Effector memory CD8-positive, alpha-beta T cell (primary cell): ENCODE data around the gene RTN4.
A peak's percentile ranks its signal among the peaks of the same experiment; 100 is the strongest.

Experiments used
- ATAC-seq: fragments of 150-1000 bp; cut with Tn5 transposase; replicated peaks from 2 replicates; pipeline ENCODE4 v1.10.0; 2021; ENCODE audit warnings: mild to moderate bottlenecking, moderate library complexity
- DNase-seq, 3 experiments: peaks; one replicate each; pipeline ENCODE4 v3.0.0; 2021
- H3K27ac Mint-ChIP-seq, 2 donors: one replicate each; pipeline ENCODE4 v1.8.0; 2022; ENCODE audit warnings: mild to moderate bottlenecking in 2 of 2, mixed read lengths in 2 of 2, moderate library complexity in 2 of 2
- H3K27me3 Mint-ChIP-seq, 2 donors: one replicate each; pipeline ENCODE4 v1.8.0; 2022; ENCODE audit warnings: mixed read lengths in 2 of 2
- H3K36me3 Mint-ChIP-seq: one replicate; pipeline ENCODE4 v1.8.0; 2022; ENCODE audit warnings: mild to moderate bottlenecking, moderate library complexity, mixed read lengths; ENCODE audit not compliant: insufficient read depth
- H3K4me1 Mint-ChIP-seq, 2 donors: one replicate each; pipeline ENCODE4 v1.8.0; 2022; ENCODE audit warnings: low read depth in 2 of 2, mixed read lengths in 2 of 2
- H3K4me3 Mint-ChIP-seq, 2 donors: one replicate each; pipeline ENCODE4 v1.8.0; 2022; ENCODE audit warnings: mild to moderate bottlenecking in 2 of 2, mixed read lengths in 2 of 2, moderate library complexity in 2 of 2
- H3K9me3 Mint-ChIP-seq, 2 donors: one replicate each; pipeline ENCODE4 v1.8.0; 2022; ENCODE audit warnings: mixed read lengths in 2 of 2

RTN4 gene

GRCh38 chr2:55018619-55019018 lies 31.6 kb downstream of the RTN4 start:
- Mint-ChIP-seq H3K27me3 (no peaks in the 10 kb centered on the region), H3K27ac (no peak overlapping the region), H3K9me3 (no peaks in the 10 kb centered on the region), H3K36me3 (peaks cover 3% of the 10 kb centered on the region), H3K4me3 (no peak overlapping the region), H3K4me1 (peaks cover 10 to 29% of the 10 kb centered on the region in 2 donors)
- DNase-seq: no peak
- no peak for ATAC-seq

GRCh38 chr2:55017880-55018279 lies 32.4 kb downstream of the RTN4 start:
- Mint-ChIP-seq H3K27me3 (no peaks in the 10 kb centered on the region), H3K36me3 (peaks cover 3% of the 10 kb centered on the region), H3K27ac (peak overlapping the region in 1 of 2 donors; percentile 19), H3K9me3 (no peaks in the 10 kb centered on the region), H3K4me3 (no peak overlapping the region), H3K4me1 (peaks cover 13 to 35% of the 10 kb centered on the region in 2 donors)
- DNase-seq (no peak), ATAC-seq (no peak)

- Mint-ChIP-seq H3K4me3 (no peak overlapping the region), H3K4me1 (peaks cover 13 to 35% of the 10 kb centered on the region in 2 donors), H3K9me3 (no peaks in the 10 kb centered on the region), H3K36me3 (peaks cover 3% of the 10 kb centered on the region), H3K27me3 (no peaks in the 10 kb centered on the region), H3K27ac (peak overlapping the region in 1 of 2 donors; percentile 19)
- no peak for ATAC-seq
- no peak for DNase-seq
Measured at GRCh38 chr2:55017428-55017827, 32.8 kb downstream of the RTN4 start.

GRCh38 chr2:55014962-55015939 lies 35.0 kb downstream of the RTN4 start:
- Mint-ChIP-seq H3K4me3 (no peak overlapping the region), H3K27me3 (no peaks in the 10 kb centered on the region), H3K27ac (no peak overlapping the region), H3K4me1 (peaks cover 16 to 55% of the 10 kb centered on the region in 2 donors), H3K9me3 (no peaks in the 10 kb centered on the region), H3K36me3 (peaks cover 1% of the 10 kb centered on the region)
- peak; percentile 44 for ATAC-seq
- DNase-seq: peak; percentile 20 to 36 (median 31)

GRCh38 chr2:55013936-55014335 lies 36.3 kb downstream of the RTN4 start:
- no peak overlapping the region for H3K27ac Mint-ChIP-seq
- no peaks in the 10 kb centered on the region for H3K9me3 Mint-ChIP-seq
- ATAC-seq (no peak), DNase-seq (no peak)
- H3K4me3 Mint-ChIP-seq: no peak overlapping the region
- peaks cover 5% of the 10 kb centered on the region for H3K36me3 Mint-ChIP-seq
- no peaks in the 10 kb centered on the region for H3K27me3 Mint-ChIP-seq
- peaks cover 15 to 57% of the 10 kb centered on the region in 2 donors for H3K4me1 Mint-ChIP-seq

- H3K36me3 Mint-ChIP-seq: peaks cover 5% of the 10 kb centered on the region
- peaks cover 15 to 48% of the 10 kb centered on the region in 2 donors for H3K4me1 Mint-ChIP-seq
- no peaks in the 10 kb centered on the region for H3K27me3 Mint-ChIP-seq
- H3K27ac Mint-ChIP-seq: peak overlapping the region; percentile 23 to 66
- DNase-seq: no peak
- no peak for ATAC-seq
- H3K4me3 Mint-ChIP-seq: no peak overlapping the region
- H3K9me3 Mint-ChIP-seq: no peaks in the 10 kb centered on the region
Measured at GRCh38 chr2:55012672-55013484, 37.4 kb downstream of the RTN4 start.

- peak overlapping the region in 1 of 2 donors; percentile 8 for H3K4me3 Mint-ChIP-seq
Measured at GRCh38 chr2:55011831-55012671, 38.2 kb downstream of the RTN4 start.

GRCh38 chr2:55010915-55011314 lies 39.3 kb downstream of the RTN4 start:
- H3K27ac Mint-ChIP-seq: peak overlapping the region; percentile 66 to 77
- no peaks in the 10 kb centered on the region for H3K9me3 Mint-ChIP-seq
- H3K36me3 Mint-ChIP-seq: peaks cover 5% of the 10 kb centered on the region
- no peaks in the 10 kb centered on the region for H3K27me3 Mint-ChIP-seq
- ATAC-seq: no peak
- peak overlapping the region; percentile 77 to 80 for H3K4me3 Mint-ChIP-seq
- H3K4me1 Mint-ChIP-seq: peaks cover 30 to 64% of the 10 kb centered on the region in 2 donors
- no peak for DNase-seq

More at GRCh38 chr2:55011831-55012671, 38.2 kb downstream of the RTN4 start:
- Mint-ChIP-seq H3K27ac (peak overlapping the region; percentile 23 to 66), H3K36me3 (peaks cover 5% of the 10 kb centered on the region), H3K4me1 (peaks cover 22 to 53% of the 10 kb centered on the region in 2 donors), H3K9me3 (no peaks in the 10 kb centered on the region), H3K27me3 (no peaks in the 10 kb centered on the region)
- ATAC-seq (no peak), DNase-seq (no peak)

GRCh38 chr2:55010149-55010591 lies 40.1 kb downstream of the RTN4 start:
- DNase-seq (peak; percentile 21 to 31 (median 29)), ATAC-seq (peak; percentile 97)
- peak overlapping the region; percentile 77 to 80 for H3K4me3 Mint-ChIP-seq
- peaks cover 28 to 66% of the 10 kb centered on the region in 2 donors for H3K4me1 Mint-ChIP-seq
- H3K27ac Mint-ChIP-seq: peak overlapping the region; percentile 66 to 77
- no peaks in the 10 kb centered on the region for H3K9me3 Mint-ChIP-seq
- H3K27me3 Mint-ChIP-seq: no peaks in the 10 kb centered on the region
- peaks cover 5% of the 10 kb centered on the region for H3K36me3 Mint-ChIP-seq

- ATAC-seq: peak; percentile 20
- peak overlapping the region; percentile 66 to 77 for H3K27ac Mint-ChIP-seq
- H3K4me1 Mint-ChIP-seq: peaks cover 31 to 68% of the 10 kb centered on the region in 2 donors
Measured at GRCh38 chr2:55009277-55010060, 40.8 kb downstream of the RTN4 start.

GRCh38 chr2:55006306-55006705 lies 43.9 kb downstream of the RTN4 start:
- Mint-ChIP-seq H3K9me3 (no peaks in the 10 kb centered on the region), H3K27ac (peak overlapping the region in 1 of 2 donors; percentile 92), H3K36me3 (peaks cover 8% of the 10 kb centered on the region), H3K4me1 (peaks cover 37 to 75% of the 10 kb centered on the region in 2 donors), H3K27me3 (no peaks in the 10 kb centered on the region), H3K4me3 (peak overlapping the region; percentile 2 to 64)
- DNase-seq: no peak
- ATAC-seq: no peak

More at GRCh38 chr2:55009277-55010060, 40.8 kb downstream of the RTN4 start:
- Mint-ChIP-seq H3K9me3 (no peaks in the 10 kb centered on the region), H3K36me3 (peaks cover 8% of the 10 kb centered on the region), H3K27me3 (no peaks in the 10 kb centered on the region), H3K4me3 (peak overlapping the region; percentile 77 to 80)
- no peak for DNase-seq
